Measurements from ENCODE around the gene RDH11.

The RDH11 gene

GRCh38 chr14:67673451-67673850 lies 22.1 kb downstream of the RDH11 start:
- TF ChIP-seq FOXM1 (IDR thresholded peaks at IDR 0.05; ENCODE audit: borderline replicate concordance, low read depth), result no peak
- no peak for TF ChIP-seq EP300 (IDR thresholded peaks at IDR 0.05; ENCODE audit: borderline replicate concordance)
- TF ChIP-seq YY1 (IDR thresholded peaks at IDR 0.05; ENCODE audit: low read depth), result no peak
- TF ChIP-seq CREB1 (IDR thresholded peaks at IDR 0.05; ENCODE audit: low read depth), result no peak
- no peak for TF ChIP-seq MAX (IDR thresholded peaks at IDR 0.05)
- no peak for TF ChIP-seq RAD21 (IDR thresholded peaks at IDR 0.05; ENCODE audit: low read depth)
- no peak for TF ChIP-seq CEBPB (IDR thresholded peaks at IDR 0.05)

- TF ChIP-seq REST (IDR thresholded peaks at IDR 0.05; ENCODE audit: low read depth) (no peak), MAX (IDR thresholded peaks at IDR 0.05) (no peak), TAF1 (IDR thresholded peaks at IDR 0.05; ENCODE audit: low read depth) (no peak), USF1 (IDR thresholded peaks at IDR 0.05) (no peak), EGR1 (IDR thresholded peaks at IDR 0.05) (no peak), ZBTB7A (IDR thresholded peaks at IDR 0.05; ENCODE audit: low read depth) (no peak), CREB1 (IDR thresholded peaks at IDR 0.05; ENCODE audit: low read depth) (no peak)
Observed at GRCh38 chr14:67668559-67668958, 27.0 kb downstream of the RDH11 start.

- TF ChIP-seq MAX (IDR thresholded peaks at IDR 0.05) (no peak), RAD21 (IDR thresholded peaks at IDR 0.05; ENCODE audit: low read depth) (peak; percentile 74)
Observed at GRCh38 chr14:67666750-67667449, 28.7 kb downstream of the RDH11 start.

- TF ChIP-seq TCF12 (IDR thresholded peaks at IDR 0.05; ENCODE audit: low read depth), result no peak
- TF ChIP-seq ZBTB7A (IDR thresholded peaks at IDR 0.05; ENCODE audit: low read depth), result no peak
- no peak for TF ChIP-seq RAD21 (IDR thresholded peaks at IDR 0.05; ENCODE audit: low read depth)
- TF ChIP-seq FOXM1 (IDR thresholded peaks at IDR 0.05; ENCODE audit: borderline replicate concordance, low read depth), result no peak
- TF ChIP-seq NFIC (IDR thresholded peaks at IDR 0.05), result no peak
- no peak for TF ChIP-seq USF1 (IDR thresholded peaks at IDR 0.05)
- TF ChIP-seq REST (IDR thresholded peaks at IDR 0.05; ENCODE audit: low read depth), result no peak
Observed at GRCh38 chr14:67665868-67666267, 29.7 kb downstream of the RDH11 start.

GRCh38 chr14:67663633-67664032 lies 31.9 kb downstream of the RDH11 start:
- TF ChIP-seq CEBPB (IDR thresholded peaks at IDR 0.05), result no peak
- no peak for TF ChIP-seq MAX (IDR thresholded peaks at IDR 0.05)
- TF ChIP-seq NFIC (IDR thresholded peaks at IDR 0.05), result no peak
- no peak for TF ChIP-seq TCF12 (IDR thresholded peaks at IDR 0.05; ENCODE audit: low read depth)
- TF ChIP-seq RAD21 (IDR thresholded peaks at IDR 0.05; ENCODE audit: low read depth), result no peak
- TF ChIP-seq YY1 (IDR thresholded peaks at IDR 0.05; ENCODE audit: low read depth), result no peak
- TF ChIP-seq CREB1 (IDR thresholded peaks at IDR 0.05; ENCODE audit: low read depth), result no peak
- no peak for TF ChIP-seq TAF1 (IDR thresholded peaks at IDR 0.05; ENCODE audit: low read depth)
- no peak for TF ChIP-seq TEAD4 (IDR thresholded peaks at IDR 0.05)
- no peak for TF ChIP-seq EGR1 (IDR thresholded peaks at IDR 0.05)
- no peak for TF ChIP-seq ZBTB7A (IDR thresholded peaks at IDR 0.05; ENCODE audit: low read depth)
- no peak for TF ChIP-seq EP300 (IDR thresholded peaks at IDR 0.05; ENCODE audit: borderline replicate concordance)
- no peak for TF ChIP-seq USF1 (IDR thresholded peaks at IDR 0.05)
- TF ChIP-seq REST (IDR thresholded peaks at IDR 0.05; ENCODE audit: low read depth), result no peak
- TF ChIP-seq FOXM1 (IDR thresholded peaks at IDR 0.05; ENCODE audit: borderline replicate concordance, low read depth), result no peak

Data from Ishikawa (cell line).